HG03139 (cell line): ENCODE measurements around the gene MGAT4D.
A peak's percentile ranks its signal among the peaks of the same experiment; 100 is the strongest.
"Not testable (repeated sequence)": the region's sequence is repeated elsewhere in the genome, so short reads cannot be mapped to it uniquely, and the experiment has no call there.

Source experiments
- ATAC-seq: cut with Tn5 transposase; IDR thresholded peaks from one replicate; pipeline ENCODE4 v1.9.1; 2021; ENCODE audit not compliant: unreplicated experiment

MGAT4D gene

GRCh38 chr4:140444347-140444746 is 53.7 kb downstream of the MGAT4D start:
- ATAC-seq = not testable (repeated sequence)

GRCh38 chr4:140439644-140440142 is 58.4 kb downstream of the MGAT4D start:
- ATAC-seq = no peak

- ATAC-seq = no peak
These were observed 70.1 kb downstream of the MGAT4D start for GRCh38 chr4:140427919-140428471.

GRCh38 chr4:140427106-140427918 is 70.8 kb downstream of the MGAT4D start, which contains the start of gene CLGN:
CLGN (minus strand) TSS chr4:140427648; CDS start chr4:140413078, 14,570 bp downstream.
- ATAC-seq = peak; percentile 76

- ATAC-seq = peak; percentile 20
These were observed 71.4 kb downstream of the MGAT4D start for GRCh38 chr4:140426610-140427105.

GRCh38 chr4:140423106-140423505 is 75.0 kb downstream of the MGAT4D start:
- no peak for ATAC-seq

GRCh38 chr4:140413130-140413969 is 84.7 kb downstream of the MGAT4D start:
- not testable (repeated sequence) for ATAC-seq

- ATAC-seq = no peak
These were observed 89.1 kb downstream of the MGAT4D start for GRCh38 chr4:140408974-140409373.

- no peak for ATAC-seq
These were observed 91.8 kb downstream of the MGAT4D start for GRCh38 chr4:140406292-140406691.

GRCh38 chr4:140400111-140400510 is 98.0 kb downstream of the MGAT4D start:
- ATAC-seq = no peak

GRCh38 chr4:140395668-140396067 is 102.4 kb downstream of the MGAT4D start:
- no peak for ATAC-seq
